ENCODE measurements around the gene LHPP. TPM values are rescaled to one million over a fixed set of nuclear protein-coding genes. Genes with fewer than 3 reads are reported as not detected.

LHPP gene
- total RNA-seq, 1 experiment from 2014 or later: 17.3 TPM

GRCh38 chr10:124512600-124512999 lies 51.0 kb downstream of the LHPP start:
- in situ Hi-C loops (cut with HindIII; ENCODE audit: low sequenced_read_pairs): no loop called here
- DNase-seq (ENCODE audit: low spot score): no peak

- in situ Hi-C loops (cut with HindIII; ENCODE audit: low sequenced_read_pairs): no loop called here
- DNase-seq (ENCODE audit: low spot score): no peak
Measured at GRCh38 chr10:124515244-124515970, 53.8 kb downstream of the LHPP start.

- in situ Hi-C loops (cut with HindIII; ENCODE audit: low sequenced_read_pairs): no loop called here
Measured at GRCh38 chr10:124516181-124516580, 54.6 kb downstream of the LHPP start.

GRCh38 chr10:124516746-124517397 lies 55.2 kb downstream of the LHPP start:
- DNase-seq (ENCODE audit: low spot score): no peak
- in situ Hi-C loops (cut with HindIII; ENCODE audit: low sequenced_read_pairs): no loop called here

More at GRCh38 chr10:124516181-124516580, 54.6 kb downstream of the LHPP start:
- DNase-seq (ENCODE audit: low spot score): no peak

GRCh38 chr10:124517461-124517860 lies 55.8 kb downstream of the LHPP start:
- in situ Hi-C loops (cut with HindIII; ENCODE audit: low sequenced_read_pairs): no loop called here
- DNase-seq (ENCODE audit: low spot score): no peak

- in situ Hi-C loops (cut with HindIII; ENCODE audit: low sequenced_read_pairs): no loop called here
- no peak for DNase-seq (ENCODE audit: low spot score)
Measured at GRCh38 chr10:124517931-124518330, 56.3 kb downstream of the LHPP start.

GRCh38 chr10:124518366-124518765 lies 56.7 kb downstream of the LHPP start:
- no peak for DNase-seq (ENCODE audit: low spot score)
- in situ Hi-C loops (cut with HindIII; ENCODE audit: low sequenced_read_pairs): no loop called here

GRCh38 chr10:124520558-124521428 lies 59.2 kb downstream of the LHPP start:
- no peak for DNase-seq (ENCODE audit: low spot score)
- in situ Hi-C loops (cut with HindIII; ENCODE audit: low sequenced_read_pairs): no loop called here

GRCh38 chr10:124521429-124521871 lies 59.8 kb downstream of the LHPP start:
- DNase-seq (ENCODE audit: low spot score): no peak
- in situ Hi-C loops (cut with HindIII; ENCODE audit: low sequenced_read_pairs): no loop called here

- no peak for DNase-seq (ENCODE audit: low spot score)
- in situ Hi-C loops (cut with HindIII; ENCODE audit: low sequenced_read_pairs): no loop called here
Measured at GRCh38 chr10:124522131-124522932, 60.7 kb downstream of the LHPP start.

- no peak for DNase-seq (ENCODE audit: low spot score)
- in situ Hi-C loops (cut with HindIII; ENCODE audit: low sequenced_read_pairs): no loop called here
Measured at GRCh38 chr10:124522933-124523871, 61.6 kb downstream of the LHPP start.

- no peak for DNase-seq (ENCODE audit: low spot score)
- in situ Hi-C loops (cut with HindIII; ENCODE audit: low sequenced_read_pairs): no loop called here
Measured at GRCh38 chr10:124523901-124524300, 62.3 kb downstream of the LHPP start.

GRCh38 chr10:124524991-124525653 lies 63.5 kb downstream of the LHPP start:
- in situ Hi-C loops (cut with HindIII; ENCODE audit: low sequenced_read_pairs): no loop called here
- DNase-seq (ENCODE audit: low spot score): peak; percentile 62

- in situ Hi-C loops (cut with HindIII; ENCODE audit: low sequenced_read_pairs): no loop called here
- no peak for DNase-seq (ENCODE audit: low spot score)
Measured at GRCh38 chr10:124525751-124526600, 64.4 kb downstream of the LHPP start.

GRCh38 chr10:124526621-124527267 lies 65.1 kb downstream of the LHPP start:
- in situ Hi-C loops (cut with HindIII; ENCODE audit: low sequenced_read_pairs): no loop called here
- no peak for DNase-seq (ENCODE audit: low spot score)

GRCh38 chr10:124527874-124528395 lies 66.3 kb downstream of the LHPP start:
- in situ Hi-C loops (cut with HindIII; ENCODE audit: low sequenced_read_pairs): no loop called here
- no peak for DNase-seq (ENCODE audit: low spot score)

Data from G401 (cell line).